Loucy (cell line): Measurements from ENCODE around the gene MAP3K13.

Source experiments
- EZH2phosphoT487 ChIP-seq: fragments of 200-600 bp; IDR thresholded peaks from 2 replicates; pipeline ENCODE4 v1.6.1; 2018; ENCODE audit warnings: antibody characterized with exemption, mild to moderate bottlenecking, moderate library complexity, borderline replicate concordance
- TF ChIP-seq, protein P1 (sequence below): fragments of 200-600 bp; sonication (generic); conservative IDR thresholded peaks from 2 replicates; pipeline ENCODE4 v1.5.1; 2014; ENCODE audit warnings: mild to moderate bottlenecking, antibody characterized with exemption, low read length

GRCh38 chr3:185439745-185440466, 77.0 kb downstream of the MAP3K13 start:
- TF ChIP-seq, protein P1, sequence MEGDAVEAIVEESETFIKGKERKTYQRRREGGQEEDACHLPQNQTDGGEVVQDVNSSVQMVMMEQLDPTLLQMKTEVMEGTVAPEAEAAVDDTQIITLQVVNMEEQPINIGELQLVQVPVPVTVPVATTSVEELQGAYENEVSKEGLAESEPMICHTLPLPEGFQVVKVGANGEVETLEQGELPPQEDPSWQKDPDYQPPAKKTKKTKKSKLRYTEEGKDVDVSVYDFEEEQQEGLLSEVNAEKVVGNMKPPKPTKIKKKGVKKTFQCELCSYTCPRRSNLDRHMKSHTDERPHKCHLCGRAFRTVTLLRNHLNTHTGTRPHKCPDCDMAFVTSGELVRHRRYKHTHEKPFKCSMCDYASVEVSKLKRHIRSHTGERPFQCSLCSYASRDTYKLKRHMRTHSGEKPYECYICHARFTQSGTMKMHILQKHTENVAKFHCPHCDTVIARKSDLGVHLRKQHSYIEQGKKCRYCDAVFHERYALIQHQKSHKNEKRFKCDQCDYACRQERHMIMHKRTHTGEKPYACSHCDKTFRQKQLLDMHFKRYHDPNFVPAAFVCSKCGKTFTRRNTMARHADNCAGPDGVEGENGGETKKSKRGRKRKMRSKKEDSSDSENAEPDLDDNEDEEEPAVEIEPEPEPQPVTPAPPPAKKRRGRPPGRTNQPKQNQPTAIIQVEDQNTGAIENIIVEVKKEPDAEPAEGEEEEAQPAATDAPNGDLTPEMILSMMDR = no peak
- TF ChIP-seq EZH2phosphoT487 = no peak
